NT2/D1 (cell line): ENCODE results near the gene SLC1A1.

Experiments
- DNase-seq: peaks from one replicate; pipeline ENCODE4 v3.0.0-alpha.2; 2011; ENCODE audit warnings: low read depth, low spot score
- H3K27me3 ChIP-seq: 2 replicates; pipeline ENCODE4 v1.6.0; 2011; ENCODE audit warnings: mild to moderate bottlenecking; ENCODE audit not compliant: insufficient read length, insufficient read depth
- H3K36me3 ChIP-seq: 2 replicates; pipeline ENCODE4 v1.6.1; 2011; ENCODE audit warnings: mild to moderate bottlenecking, low read length, mixed read lengths; ENCODE audit not compliant: insufficient read depth, insufficient read length
- H3K4me1 ChIP-seq: 2 replicates; pipeline ENCODE4 v1.5.1; 2011; ENCODE audit not compliant: insufficient read depth, insufficient read length
- H3K4me3 ChIP-seq: 2 replicates; pipeline ENCODE4 v1.5.1; 2011; ENCODE audit warnings: low read depth; ENCODE audit not compliant: insufficient read length
- H3K9ac ChIP-seq: 2 replicates; pipeline ENCODE4 v1.6.0; 2011; ENCODE audit warnings: low read depth; ENCODE audit not compliant: insufficient read length
- H3K9me3 ChIP-seq: 2 replicates; pipeline ENCODE4 v1.5.1; 2011; ENCODE audit warnings: mild to moderate bottlenecking, low read length; ENCODE audit not compliant: insufficient read depth
- SUZ12 ChIP-seq: IDR thresholded peaks from 2 replicates; pipeline ENCODE4 v1.6.1; 2011; ENCODE audit not compliant: insufficient read length, insufficient read depth; ENCODE audit errors: extremely low read depth
- YY1 ChIP-seq: IDR thresholded peaks from 2 replicates; pipeline ENCODE4 v1.6.1; 2011; ENCODE audit not compliant: insufficient read length, insufficient read depth
- ZNF274 ChIP-seq: IDR thresholded peaks from 2 replicates; pipeline ENCODE4 v1.6.1; 2011; ENCODE audit warnings: mild to moderate bottlenecking, low read depth, low read length

The SLC1A1 gene

GRCh38 chr9:4506490-4506889, 16.2 kb downstream of the SLC1A1 start:
- no peaks in the 10 kb centered on the region for H3K27me3 ChIP-seq
- no peak overlapping the region for H3K4me3 ChIP-seq
- no peaks in the 10 kb centered on the region for H3K4me1 ChIP-seq
- no peaks in the 10 kb centered on the region for H3K9me3 ChIP-seq
- H3K36me3 ChIP-seq = no peaks in the 10 kb centered on the region
- no peak overlapping the region for H3K9ac ChIP-seq
- no peak for DNase-seq
- no peak for TF ChIP-seq ZNF274
- TF ChIP-seq SUZ12 = no peak
- TF ChIP-seq YY1 = no peak

GRCh38 chr9:4507306-4508130, 17.2 kb downstream of the SLC1A1 start:
- Histone ChIP-seq H3K4me3 (no peak overlapping the region), H3K27me3 (no peaks in the 10 kb centered on the region), H3K9ac (no peak overlapping the region), H3K4me1 (no peaks in the 10 kb centered on the region), H3K9me3 (no peaks in the 10 kb centered on the region), H3K36me3 (no peaks in the 10 kb centered on the region)
- DNase-seq = no peak
- TF ChIP-seq SUZ12 = no peak
- TF ChIP-seq ZNF274 = no peak
- TF ChIP-seq YY1 = no peak

- H3K27me3 ChIP-seq = no peaks in the 10 kb centered on the region
These were observed 18.1 kb downstream of the SLC1A1 start for GRCh38 chr9:4508246-4508906.

GRCh38 chr9:4508907-4509589, 18.8 kb downstream of the SLC1A1 start:
- Histone ChIP-seq H3K4me3 (no peak overlapping the region), H3K36me3 (no peaks in the 10 kb centered on the region), H3K4me1 (no peaks in the 10 kb centered on the region)

More at GRCh38 chr9:4508246-4508906, 18.1 kb downstream of the SLC1A1 start:
- Histone ChIP-seq H3K4me1 (no peaks in the 10 kb centered on the region), H3K9me3 (no peaks in the 10 kb centered on the region), H3K36me3 (no peaks in the 10 kb centered on the region), H3K4me3 (no peak overlapping the region), H3K9ac (no peak overlapping the region)
- no peak for DNase-seq
- TF ChIP-seq SUZ12 (no peak), ZNF274 (no peak), YY1 (no peak)

GRCh38 chr9:4509590-4509984, 19.3 kb downstream of the SLC1A1 start:
- H3K4me3 ChIP-seq = no peak overlapping the region
- TF ChIP-seq SUZ12 (no peak), ZNF274 (no peak), YY1 (no peak)
- no peak for DNase-seq
- no peaks in the 10 kb centered on the region for H3K9me3 ChIP-seq
- H3K27me3 ChIP-seq = no peaks in the 10 kb centered on the region
- no peaks in the 10 kb centered on the region for H3K4me1 ChIP-seq
- H3K36me3 ChIP-seq = no peaks in the 10 kb centered on the region
- no peak overlapping the region for H3K9ac ChIP-seq

More at GRCh38 chr9:4508907-4509589, 18.8 kb downstream of the SLC1A1 start:
- Histone ChIP-seq H3K9me3 (no peaks in the 10 kb centered on the region), H3K27me3 (no peaks in the 10 kb centered on the region), H3K9ac (no peak overlapping the region)
- no peak for DNase-seq
- no peak for TF ChIP-seq ZNF274
- TF ChIP-seq YY1 = no peak
- TF ChIP-seq SUZ12 = no peak

- no peak overlapping the region for H3K4me3 ChIP-seq
- no peaks in the 10 kb centered on the region for H3K27me3 ChIP-seq
- no peaks in the 10 kb centered on the region for H3K9me3 ChIP-seq
- H3K9ac ChIP-seq = no peak overlapping the region
- peaks cover 3% of the 10 kb centered on the region for H3K4me1 ChIP-seq
- DNase-seq = no peak
- TF ChIP-seq SUZ12 (no peak), YY1 (no peak), ZNF274 (no peak)
- H3K36me3 ChIP-seq = no peaks in the 10 kb centered on the region
These were observed 20.5 kb downstream of the SLC1A1 start for GRCh38 chr9:4510546-4511322.
